ENCODE measurements around the gene SPEN. TPM values are rescaled to one million over a fixed set of nuclear protein-coding genes. Genes with fewer than 3 reads are reported as not detected.
"Not testable (repeated sequence)": the region's sequence is repeated elsewhere in the genome, so short reads cannot be mapped to it uniquely, and the experiment has no call there.

Gene SPEN
- total RNA-seq, 1 donor, result 94.9 TPM

DNA sequence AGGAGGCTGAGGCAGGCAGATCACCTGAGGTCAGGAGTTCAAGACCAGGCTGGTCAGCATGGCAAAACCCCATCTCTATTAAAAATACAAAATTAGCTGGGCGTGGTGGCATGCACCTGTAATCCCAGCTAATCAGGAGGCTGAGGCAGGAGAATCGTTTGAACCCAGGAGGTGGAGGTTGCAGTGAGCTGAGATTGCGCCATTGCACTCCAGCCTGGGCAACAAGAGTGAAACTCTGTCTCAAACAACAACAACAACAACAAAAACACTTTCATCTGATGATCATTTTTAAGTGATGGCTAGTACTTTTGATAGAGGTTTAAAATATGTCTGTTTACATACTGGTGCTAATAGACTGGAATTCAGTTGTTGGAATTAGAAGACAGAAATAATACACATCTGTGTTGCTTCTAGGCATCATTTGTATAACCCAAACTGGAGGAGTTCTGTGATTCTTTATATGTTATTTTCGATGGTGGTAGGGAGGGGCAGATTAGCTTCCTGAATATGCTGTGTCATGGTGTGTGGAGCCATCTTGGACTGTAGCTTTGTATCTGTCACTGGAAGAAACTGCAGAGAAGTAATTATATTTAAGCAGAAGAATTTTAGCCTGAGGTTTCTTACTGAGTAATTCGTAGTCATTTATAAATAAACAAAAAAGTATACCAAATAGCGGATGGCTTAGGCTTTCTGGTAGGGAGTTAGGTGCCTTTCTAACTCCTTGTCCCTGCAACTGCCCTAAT is 45.5 kb downstream of the SPEN start:
- not testable (repeated sequence) for H3K4me3 ChIP-seq (ENCODE audit: low read length); H3K9me3 ChIP-seq (ENCODE audit: low read depth, low read length); H3K27me3 ChIP-seq (ENCODE audit: insufficient read depth, low read length)
- peaks cover 13% of the 10 kb centered on the region for H3K4me1 ChIP-seq (ENCODE audit: insufficient read depth, low read length)

DNA sequence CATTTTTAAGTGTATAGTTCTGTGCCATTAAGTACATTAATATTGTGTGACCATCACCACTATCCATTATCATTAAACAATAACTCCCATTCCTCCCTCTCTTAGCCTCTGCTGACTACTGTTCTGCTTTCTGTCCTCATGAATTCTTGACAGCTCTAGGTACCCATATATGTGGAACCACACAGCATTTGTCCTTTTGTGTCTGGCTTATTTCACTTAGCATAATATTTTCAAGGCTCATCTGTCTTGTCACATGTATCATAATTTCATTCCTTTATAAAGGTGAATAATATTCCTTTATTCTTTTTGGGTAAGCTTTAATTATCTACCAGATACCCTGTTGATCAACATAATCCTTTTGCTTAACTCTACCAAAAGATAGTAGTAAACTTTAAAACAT is 47.7 kb downstream of the SPEN start:
- Histone ChIP-seq H3K4me1 (ENCODE audit: insufficient read depth, low read length) (peaks cover 13% of the 10 kb centered on the region), H3K27me3 (ENCODE audit: insufficient read depth, low read length) (no peaks in the 10 kb centered on the region), H3K4me3 (ENCODE audit: low read length) (no peak overlapping the region), H3K9me3 (ENCODE audit: low read depth, low read length) (no peaks in the 10 kb centered on the region)

DNA sequence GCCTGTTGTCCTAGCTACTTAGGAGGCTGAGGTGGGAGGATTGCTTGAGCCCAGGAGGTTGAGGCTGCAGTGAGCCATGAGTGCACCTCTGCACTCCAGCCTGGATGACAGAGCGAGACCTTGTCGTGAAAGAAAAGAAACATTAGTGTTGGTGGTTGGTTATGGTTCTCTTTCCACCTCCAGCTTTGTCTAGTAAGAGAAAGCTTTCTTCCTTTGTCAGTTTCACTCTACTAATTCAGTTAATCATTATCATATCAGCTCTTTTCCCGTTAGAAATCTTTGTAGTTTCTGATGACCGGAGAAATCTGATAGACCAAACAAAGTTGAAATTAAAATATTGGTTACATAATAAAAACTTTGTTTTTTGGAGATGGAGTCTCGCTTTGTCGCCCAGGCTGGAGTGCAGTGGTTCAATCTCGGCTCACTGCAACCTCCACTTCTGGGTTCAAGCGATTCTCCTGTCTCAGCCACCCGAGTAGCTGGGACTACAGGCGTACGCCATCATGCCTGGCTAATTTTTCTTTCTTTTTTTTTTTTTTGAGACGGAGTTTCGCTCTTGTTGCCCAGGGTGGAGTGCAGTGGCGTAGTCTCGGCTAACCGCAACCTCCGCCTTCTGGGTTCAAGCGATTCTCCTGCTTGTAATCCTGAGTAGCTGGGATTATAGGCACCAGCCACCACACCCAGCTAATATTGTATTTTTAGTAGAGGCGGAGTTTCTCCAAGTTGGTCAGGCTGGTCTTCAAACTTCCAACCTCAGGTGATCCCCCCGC is 49.5 kb downstream of the SPEN start:
- peaks cover 13% of the 10 kb centered on the region for H3K4me1 ChIP-seq (ENCODE audit: insufficient read depth, low read length)
- H3K9me3 ChIP-seq (ENCODE audit: low read depth, low read length); H3K4me3 ChIP-seq (ENCODE audit: low read length); H3K27me3 ChIP-seq (ENCODE audit: insufficient read depth, low read length): not testable (repeated sequence)

DNA sequence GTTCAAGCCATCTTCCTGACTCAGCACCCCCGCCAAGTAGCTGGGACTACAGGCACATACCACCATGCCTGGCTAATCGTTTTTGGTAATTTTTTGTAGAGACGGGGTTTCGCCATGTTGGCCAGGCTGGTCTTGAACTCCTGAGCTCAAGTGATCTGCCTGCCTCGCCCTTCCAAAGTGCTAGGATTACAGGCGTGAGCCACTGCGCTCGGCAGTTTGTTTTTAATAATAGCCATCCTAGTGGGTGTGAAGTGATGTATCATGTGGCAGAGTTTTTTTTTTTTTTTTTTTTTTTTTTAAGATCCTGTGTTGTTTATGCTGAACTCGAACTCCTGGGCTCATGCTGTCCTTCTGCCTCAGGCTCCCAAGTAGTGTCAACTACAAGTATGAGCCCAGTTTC is 51.8 kb downstream of the SPEN start:
- Histone ChIP-seq H3K4me3 (ENCODE audit: low read length) (no peak overlapping the region), H3K27me3 (ENCODE audit: insufficient read depth, low read length) (no peaks in the 10 kb centered on the region), H3K9me3 (ENCODE audit: low read depth, low read length) (no peaks in the 10 kb centered on the region), H3K4me1 (ENCODE audit: insufficient read depth, low read length) (no peaks in the 10 kb centered on the region)

GRCh38 chr1:15900662-15901279 is 53.3 kb downstream of the SPEN start:
- Histone ChIP-seq H3K9me3 (ENCODE audit: low read depth, low read length) (no peaks in the 10 kb centered on the region), H3K4me1 (ENCODE audit: insufficient read depth, low read length) (no peaks in the 10 kb centered on the region), H3K27me3 (ENCODE audit: insufficient read depth, low read length) (no peaks in the 10 kb centered on the region), H3K4me3 (ENCODE audit: low read length) (no peak overlapping the region)

- no peaks in the 10 kb centered on the region for H3K27me3 ChIP-seq (ENCODE audit: insufficient read depth, low read length)
- H3K4me1 ChIP-seq (ENCODE audit: insufficient read depth, low read length), result no peaks in the 10 kb centered on the region
- no peak overlapping the region for H3K4me3 ChIP-seq (ENCODE audit: low read length)
- no peaks in the 10 kb centered on the region for H3K9me3 ChIP-seq (ENCODE audit: low read depth, low read length)
Observed at GRCh38 chr1:15902882-15903281, 55.4 kb downstream of the SPEN start.

- Histone ChIP-seq H3K4me1 (ENCODE audit: insufficient read depth, low read length) (no peaks in the 10 kb centered on the region), H3K27me3 (ENCODE audit: insufficient read depth, low read length) (no peaks in the 10 kb centered on the region), H3K9me3 (ENCODE audit: low read depth, low read length) (no peaks in the 10 kb centered on the region), H3K4me3 (ENCODE audit: low read length) (no peak overlapping the region)
Observed at GRCh38 chr1:15908597-15908996, 61.1 kb downstream of the SPEN start.

DNA sequence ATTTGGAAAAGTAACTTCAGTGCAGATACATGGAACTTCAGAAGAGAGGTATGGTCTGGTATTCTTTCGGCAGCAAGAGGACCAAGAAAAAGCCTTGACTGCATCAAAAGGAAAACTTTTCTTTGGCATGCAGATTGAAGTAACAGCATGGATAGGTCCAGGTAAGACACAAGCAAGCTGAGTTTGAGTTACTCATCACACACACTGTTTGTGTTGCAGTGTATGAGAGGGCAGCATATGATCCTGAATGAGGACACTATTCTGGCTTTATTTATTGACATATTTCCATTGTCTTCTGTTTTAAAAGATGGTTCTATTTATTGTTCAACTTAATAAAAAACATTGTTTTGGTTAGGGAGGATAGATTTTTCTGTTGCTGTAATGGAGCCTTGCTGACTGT is 63.6 kb downstream of the SPEN start:
- Histone ChIP-seq H3K4me3 (ENCODE audit: low read length) (no peak overlapping the region), H3K4me1 (ENCODE audit: insufficient read depth, low read length) (peaks cover 4% of the 10 kb centered on the region), H3K27me3 (ENCODE audit: insufficient read depth, low read length) (no peaks in the 10 kb centered on the region)

DNA sequence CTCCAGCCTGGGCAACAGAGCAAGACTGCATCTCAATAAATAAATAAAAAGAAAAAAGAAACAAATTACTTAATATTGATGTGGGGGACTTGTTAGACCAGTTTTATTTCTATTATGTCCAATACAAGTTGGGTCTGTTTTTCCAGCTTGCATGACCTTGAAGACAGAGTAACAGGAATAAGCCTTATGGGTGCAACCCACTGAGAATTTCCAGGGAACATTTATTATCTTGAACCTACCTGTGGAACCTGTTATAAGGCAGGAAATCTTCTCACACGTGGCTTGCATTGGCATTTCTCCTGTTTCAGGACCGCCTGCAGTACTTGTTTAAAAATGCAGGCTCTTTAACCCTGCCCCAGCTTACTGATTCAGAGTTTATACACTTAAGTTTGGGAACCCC is 64.4 kb downstream of the SPEN start:
- Histone ChIP-seq H3K4me1 (ENCODE audit: insufficient read depth, low read length) (peaks cover 4% of the 10 kb centered on the region), H3K27me3 (ENCODE audit: insufficient read depth, low read length) (no peaks in the 10 kb centered on the region), H3K9me3 (ENCODE audit: low read depth, low read length) (no peaks in the 10 kb centered on the region), H3K4me3 (ENCODE audit: low read length) (no peak overlapping the region)

More for the DNA sequence above, 63.6 kb downstream of the SPEN start:
- no peaks in the 10 kb centered on the region for H3K9me3 ChIP-seq (ENCODE audit: low read depth, low read length)

GRCh38 chr1:15913607-15914006 is 66.1 kb downstream of the SPEN start:
- not testable (repeated sequence) for H3K9me3 ChIP-seq (ENCODE audit: low read depth, low read length); H3K4me1 ChIP-seq (ENCODE audit: insufficient read depth, low read length); H3K4me3 ChIP-seq (ENCODE audit: low read length); H3K27me3 ChIP-seq (ENCODE audit: insufficient read depth, low read length)

DNA sequence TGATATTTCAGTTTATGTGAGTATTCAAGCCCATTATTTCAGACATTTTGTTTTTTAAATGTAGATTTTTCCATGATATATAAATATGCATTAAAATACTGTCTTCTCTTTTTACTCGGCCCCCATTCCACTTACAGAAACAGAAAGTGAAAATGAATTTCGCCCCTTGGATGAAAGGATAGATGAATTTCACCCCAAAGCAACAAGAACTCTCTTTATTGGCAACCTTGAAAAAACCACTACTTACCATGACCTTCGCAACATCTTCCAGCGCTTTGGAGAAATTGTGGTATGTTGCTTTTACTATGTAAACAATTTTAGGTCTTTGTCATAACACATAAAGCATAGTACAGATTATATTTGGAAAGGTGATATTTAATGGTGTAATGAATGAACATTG is 68.5 kb downstream of the SPEN start:
- Histone ChIP-seq H3K9me3 (ENCODE audit: low read depth, low read length) (no peaks in the 10 kb centered on the region), H3K27me3 (ENCODE audit: insufficient read depth, low read length) (no peaks in the 10 kb centered on the region), H3K4me3 (ENCODE audit: low read length) (no peak overlapping the region), H3K4me1 (ENCODE audit: insufficient read depth, low read length) (peaks cover 4% of the 10 kb centered on the region)

- no peak overlapping the region for H3K4me3 ChIP-seq (ENCODE audit: low read length)
- no peaks in the 10 kb centered on the region for H3K9me3 ChIP-seq (ENCODE audit: low read depth, low read length)
- H3K27me3 ChIP-seq (ENCODE audit: insufficient read depth, low read length), result no peaks in the 10 kb centered on the region
Observed at GRCh38 chr1:15916417-15916816, 68.9 kb downstream of the SPEN start.

GRCh38 chr1:15916916-15917315 is 69.4 kb downstream of the SPEN start:
- no peaks in the 10 kb centered on the region for H3K9me3 ChIP-seq (ENCODE audit: low read depth, low read length)
- no peak overlapping the region for H3K4me3 ChIP-seq (ENCODE audit: low read length)
- H3K27me3 ChIP-seq (ENCODE audit: insufficient read depth, low read length), result no peaks in the 10 kb centered on the region
- peaks cover 4% of the 10 kb centered on the region for H3K4me1 ChIP-seq (ENCODE audit: insufficient read depth, low read length)

More at GRCh38 chr1:15916417-15916816, 68.9 kb downstream of the SPEN start:
- H3K4me1 ChIP-seq (ENCODE audit: insufficient read depth, low read length), result peaks cover 4% of the 10 kb centered on the region

GRCh38 chr1:15918962-15919715 is 71.6 kb downstream of the SPEN start:
- H3K27me3 ChIP-seq (ENCODE audit: insufficient read depth, low read length), result no peaks in the 10 kb centered on the region
- no peaks in the 10 kb centered on the region for H3K9me3 ChIP-seq (ENCODE audit: low read depth, low read length)
- no peak overlapping the region for H3K4me3 ChIP-seq (ENCODE audit: low read length)
- peaks cover 4% of the 10 kb centered on the region for H3K4me1 ChIP-seq (ENCODE audit: insufficient read depth, low read length)

DNA sequence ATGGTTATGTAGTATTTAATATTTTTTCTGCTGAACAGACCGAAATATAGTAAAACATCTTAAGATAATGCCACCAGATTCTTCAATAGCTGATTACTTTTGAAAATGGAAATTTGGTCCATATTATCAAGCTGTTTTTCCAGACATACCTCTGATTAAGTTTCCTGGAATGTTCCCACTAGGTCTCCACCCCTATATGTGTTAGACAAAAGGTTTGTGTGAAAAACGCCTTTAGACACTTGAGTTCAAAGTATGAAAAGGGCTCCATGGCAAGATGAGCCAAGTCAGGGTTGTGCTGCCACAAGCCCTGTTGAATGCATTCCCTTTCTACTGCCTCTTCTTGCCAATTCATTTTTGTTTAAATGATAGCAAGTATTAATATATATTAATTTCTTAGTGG is 75.7 kb downstream of the SPEN start:
- Histone ChIP-seq H3K4me3 (ENCODE audit: low read length) (no peak overlapping the region), H3K9me3 (ENCODE audit: low read depth, low read length) (no peaks in the 10 kb centered on the region), H3K4me1 (ENCODE audit: insufficient read depth, low read length) (no peaks in the 10 kb centered on the region), H3K27me3 (ENCODE audit: insufficient read depth, low read length) (no peaks in the 10 kb centered on the region)
